Endothelial cell (in vitro differentiated cells): ENCODE data around the gene TOR1B. TPM values are rescaled to one million over a fixed set of nuclear protein-coding genes. Genes with fewer than 3 reads are reported as not detected.
"Not testable (repeated sequence)": the region's sequence is repeated elsewhere in the genome, so short reads cannot be mapped to it uniquely, and the experiment has no call there.

Source experiments
- DNase-seq: peaks from one replicate; pipeline ENCODE4 v3.0.0; 2021; ENCODE audit warnings: low spot score
- H3K27ac Mint-ChIP-seq: one replicate; pipeline ENCODE4 v1.8.0; 2021; ENCODE audit warnings: mixed read lengths, inconsistent platforms; ENCODE audit not compliant: unreplicated experiment
- H3K27me3 Mint-ChIP-seq: one replicate; pipeline ENCODE4 v1.8.0; 2021; ENCODE audit warnings: mild to moderate bottlenecking, moderate library complexity, mixed read lengths, inconsistent platforms; ENCODE audit not compliant: unreplicated experiment
- H3K36me3 Mint-ChIP-seq: one replicate; pipeline ENCODE4 v1.8.0; 2021; ENCODE audit warnings: mild to moderate bottlenecking, low read depth, mixed read lengths, inconsistent platforms; ENCODE audit not compliant: unreplicated experiment
- H3K4me1 Mint-ChIP-seq: one replicate; pipeline ENCODE4 v1.8.0; 2021; ENCODE audit warnings: mild to moderate bottlenecking, mixed read lengths, inconsistent platforms; ENCODE audit not compliant: unreplicated experiment
- H3K4me3 Mint-ChIP-seq: one replicate; pipeline ENCODE4 v1.8.0; 2021; ENCODE audit warnings: mild to moderate bottlenecking, mixed read lengths, inconsistent platforms; ENCODE audit not compliant: unreplicated experiment
- H3K9me3 Mint-ChIP-seq: one replicate; pipeline ENCODE4 v1.8.0; 2021; ENCODE audit warnings: mixed read lengths, inconsistent platforms; ENCODE audit not compliant: unreplicated experiment
- total RNA-seq: library from RNA; stranded (reverse); fragmentation: NEBNext Ultra II Directional; extraction: Animal tissue kit (Norgen Biotek cat#: 25700); gene quantifications from one replicate; pipeline ENCODE4 v1.2.1, GENCODE V29; 2021; ENCODE audit not compliant: unreplicated experiment
- TF ChIP-seq, protein P1 (sequence below): fragments of 200-600 bp; sonication (generic); IDR thresholded peaks from one replicate; pipeline ENCODE4 v1.5.0; 2021; ENCODE audit warnings: antibody characterized with exemption; ENCODE audit not compliant: unreplicated experiment

The TOR1B gene
- total RNA-seq, 1 donor from 2014 or later: 22.8 TPM

DNA sequence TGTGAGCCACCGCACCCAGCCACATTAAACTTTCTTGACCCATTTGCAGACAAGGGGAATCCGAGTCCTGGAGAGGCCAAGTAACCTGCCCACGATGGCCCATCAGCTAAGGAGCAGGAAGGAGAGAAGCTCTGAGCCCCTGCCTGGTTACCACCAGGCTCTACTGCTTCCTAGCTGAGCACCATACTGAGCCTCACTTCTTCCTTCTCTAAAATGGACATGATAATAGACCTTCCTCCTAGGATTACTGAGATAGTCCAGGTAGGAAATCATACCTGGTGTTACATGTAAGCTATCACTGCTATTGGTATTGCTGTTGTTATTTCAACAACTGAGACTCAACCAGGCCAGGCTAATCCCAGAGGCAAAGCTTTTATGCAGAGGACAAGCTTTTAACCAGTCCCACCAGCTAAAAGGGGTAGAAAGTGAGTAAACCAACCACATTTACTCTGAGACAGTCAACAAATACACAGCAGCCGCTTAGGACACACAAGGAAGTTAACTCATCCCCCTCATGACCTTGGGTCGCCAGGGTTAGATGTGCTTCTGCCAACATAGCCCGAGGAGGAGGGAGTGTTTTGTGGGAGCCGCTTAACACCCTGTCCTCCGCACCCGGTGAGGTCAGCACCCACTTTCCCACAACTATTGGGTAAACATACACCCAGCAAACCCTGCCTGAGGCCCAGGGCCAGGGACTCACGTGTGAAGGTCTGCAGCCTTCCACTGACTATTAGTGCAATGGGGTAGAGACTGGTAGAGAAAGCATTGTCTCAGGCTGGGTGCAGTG lies 29.5 kb upstream of the TOR1B start:
- peaks cover 3% of the 10 kb centered on the region for H3K4me1 Mint-ChIP-seq
- H3K27ac Mint-ChIP-seq: no peak overlapping the region
- H3K9me3 Mint-ChIP-seq: no peaks in the 10 kb centered on the region
- TF ChIP-seq, protein P1, sequence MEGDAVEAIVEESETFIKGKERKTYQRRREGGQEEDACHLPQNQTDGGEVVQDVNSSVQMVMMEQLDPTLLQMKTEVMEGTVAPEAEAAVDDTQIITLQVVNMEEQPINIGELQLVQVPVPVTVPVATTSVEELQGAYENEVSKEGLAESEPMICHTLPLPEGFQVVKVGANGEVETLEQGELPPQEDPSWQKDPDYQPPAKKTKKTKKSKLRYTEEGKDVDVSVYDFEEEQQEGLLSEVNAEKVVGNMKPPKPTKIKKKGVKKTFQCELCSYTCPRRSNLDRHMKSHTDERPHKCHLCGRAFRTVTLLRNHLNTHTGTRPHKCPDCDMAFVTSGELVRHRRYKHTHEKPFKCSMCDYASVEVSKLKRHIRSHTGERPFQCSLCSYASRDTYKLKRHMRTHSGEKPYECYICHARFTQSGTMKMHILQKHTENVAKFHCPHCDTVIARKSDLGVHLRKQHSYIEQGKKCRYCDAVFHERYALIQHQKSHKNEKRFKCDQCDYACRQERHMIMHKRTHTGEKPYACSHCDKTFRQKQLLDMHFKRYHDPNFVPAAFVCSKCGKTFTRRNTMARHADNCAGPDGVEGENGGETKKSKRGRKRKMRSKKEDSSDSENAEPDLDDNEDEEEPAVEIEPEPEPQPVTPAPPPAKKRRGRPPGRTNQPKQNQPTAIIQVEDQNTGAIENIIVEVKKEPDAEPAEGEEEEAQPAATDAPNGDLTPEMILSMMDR: no peak
- H3K27me3 Mint-ChIP-seq: peaks cover 6% of the 10 kb centered on the region
- DNase-seq: no peak
- H3K4me3 Mint-ChIP-seq: no peak overlapping the region
- H3K36me3 Mint-ChIP-seq: no peaks in the 10 kb centered on the region

DNA sequence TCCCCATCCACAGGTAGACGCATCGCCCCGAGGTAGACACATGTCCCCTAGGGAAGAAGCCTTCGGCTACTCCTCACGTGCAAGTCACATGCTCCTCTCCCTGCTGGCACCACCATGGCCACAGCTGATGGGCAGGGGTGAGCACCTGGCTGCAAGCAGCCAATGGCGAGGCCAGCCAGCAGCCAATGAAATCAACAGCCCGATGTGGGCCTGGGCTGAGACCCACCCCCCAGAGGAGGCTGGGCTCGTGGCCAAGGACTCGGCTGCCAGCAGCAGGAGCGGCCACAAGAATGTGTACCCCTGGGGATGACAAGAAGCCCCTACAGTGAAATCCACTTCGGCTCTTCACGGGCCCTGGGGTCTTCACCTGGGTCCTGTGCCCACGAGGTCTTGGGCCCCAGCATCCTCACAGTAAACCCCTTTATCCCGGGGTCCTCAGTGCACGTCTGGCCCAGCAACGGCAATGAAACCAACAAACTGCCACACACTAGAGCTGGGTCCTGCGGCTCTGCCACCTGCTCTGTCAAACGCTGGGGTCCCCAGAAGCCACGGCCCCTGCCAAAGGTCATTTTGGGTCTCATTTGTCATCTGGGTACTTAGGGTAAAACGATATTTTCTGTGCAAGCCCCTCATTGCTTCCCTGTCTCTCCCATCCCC lies 28.1 kb upstream of the TOR1B start:
- DNase-seq: no peak
- Mint-ChIP-seq H3K36me3 (no peaks in the 10 kb centered on the region), H3K27me3 (peaks cover 6% of the 10 kb centered on the region), H3K4me1 (peaks cover 3% of the 10 kb centered on the region), H3K27ac (no peak overlapping the region), H3K9me3 (no peaks in the 10 kb centered on the region), H3K4me3 (no peak overlapping the region)
- TF ChIP-seq, protein P1: no peak

DNA sequence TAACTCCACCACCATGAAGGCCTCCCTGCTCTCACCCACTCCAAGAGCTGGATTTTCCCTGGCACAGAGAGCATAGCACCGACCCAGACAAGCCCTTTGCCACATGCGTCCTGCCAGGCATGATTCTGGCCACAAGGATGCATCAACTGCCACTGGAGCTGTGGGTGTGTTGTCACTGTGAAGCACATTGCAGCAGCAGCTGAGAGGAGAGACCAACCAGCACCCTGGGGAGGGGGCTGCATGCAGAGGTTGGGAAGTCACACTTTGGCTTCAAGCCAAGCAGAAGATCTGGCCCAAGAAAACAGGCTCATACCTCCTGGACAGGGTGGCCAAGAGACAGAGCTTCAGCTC lies 27.6 kb upstream of the TOR1B start:
- H3K27me3 Mint-ChIP-seq: peaks cover 6% of the 10 kb centered on the region
- H3K36me3 Mint-ChIP-seq: no peaks in the 10 kb centered on the region
- no peak for DNase-seq
- no peak overlapping the region for H3K4me3 Mint-ChIP-seq
- no peak overlapping the region for H3K27ac Mint-ChIP-seq
- TF ChIP-seq, protein P1: no peak
- peaks cover 3% of the 10 kb centered on the region for H3K4me1 Mint-ChIP-seq
- no peaks in the 10 kb centered on the region for H3K9me3 Mint-ChIP-seq

DNA sequence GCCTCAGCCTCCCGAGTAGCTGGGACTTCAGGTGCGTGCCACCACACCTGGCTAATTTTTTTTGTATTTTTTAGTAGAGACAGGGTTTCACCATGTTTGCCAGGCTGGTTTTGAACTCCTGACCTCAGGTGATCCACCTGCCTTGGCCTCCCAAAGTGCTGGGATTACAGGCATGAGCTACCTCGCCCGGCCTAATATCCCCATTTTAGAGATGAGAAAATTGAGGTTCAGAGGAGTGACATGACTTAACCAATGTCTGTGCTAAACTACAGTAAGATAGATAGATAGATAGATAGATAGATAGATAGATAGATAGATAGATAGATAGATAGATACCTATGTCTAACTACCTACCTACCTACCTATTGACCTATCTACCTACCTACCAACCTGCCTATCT lies 26.9 kb upstream of the TOR1B start:
- H3K4me3 Mint-ChIP-seq, DNase-seq, H3K4me1 Mint-ChIP-seq, H3K9me3 Mint-ChIP-seq, H3K27me3 Mint-ChIP-seq, H3K27ac Mint-ChIP-seq, H3K36me3 Mint-ChIP-seq: not testable (repeated sequence)

DNA sequence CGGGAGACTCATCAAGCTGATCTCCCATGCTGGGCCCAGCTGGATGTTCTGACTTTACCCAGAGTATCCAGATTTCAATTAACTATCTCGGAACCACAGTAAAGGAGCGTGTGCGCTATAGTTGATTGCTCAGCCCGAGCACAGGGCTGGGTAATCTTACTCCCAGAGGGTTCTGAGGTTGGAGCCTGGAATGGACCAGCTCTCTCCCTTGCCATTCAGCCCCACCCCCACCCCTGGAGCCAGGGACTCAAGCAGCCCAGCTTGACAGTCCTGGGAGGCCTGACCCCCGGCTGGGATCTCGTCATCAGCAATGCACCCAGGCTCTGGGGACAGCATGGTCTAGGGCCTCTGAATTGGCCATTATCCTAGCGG lies 26.4 kb upstream of the TOR1B start:
- H3K27me3 Mint-ChIP-seq: peaks cover 6% of the 10 kb centered on the region
- TF ChIP-seq, protein P1: no peak
- H3K36me3 Mint-ChIP-seq: no peaks in the 10 kb centered on the region
- no peak for DNase-seq
- no peaks in the 10 kb centered on the region for H3K9me3 Mint-ChIP-seq
- no peak overlapping the region for H3K4me3 Mint-ChIP-seq
- H3K4me1 Mint-ChIP-seq: peaks cover 3% of the 10 kb centered on the region
- H3K27ac Mint-ChIP-seq: no peak overlapping the region
